ENCODE measurements around the gene OGFRL1. TPM values are rescaled to one million over a fixed set of nuclear protein-coding genes. Genes with fewer than 3 reads are reported as not detected.

The OGFRL1 gene
- total RNA-seq, 1 donor from 2014 or later = 9.4 TPM

DNA sequence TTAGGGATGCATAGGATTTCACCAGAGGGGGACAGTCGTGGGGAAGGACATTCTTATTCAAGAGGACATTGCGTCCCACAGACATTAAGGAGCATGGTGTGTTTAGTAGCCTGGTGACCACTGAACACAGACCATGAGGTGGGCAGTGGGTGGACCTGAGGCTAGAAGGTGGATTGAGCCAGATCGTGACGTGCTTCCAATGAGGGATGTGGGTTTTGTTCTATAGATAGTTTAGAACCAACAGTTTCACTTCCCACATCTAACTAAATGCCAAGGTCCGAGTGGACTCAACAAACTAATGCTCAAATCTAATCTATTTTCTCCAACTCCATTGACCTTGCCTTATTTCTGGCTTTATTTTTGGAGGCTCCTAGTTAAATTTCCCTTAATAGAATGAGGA is 58.5 kb downstream of the OGFRL1 start:
- Mint-ChIP-seq H3K4me1 (ENCODE audit: low read depth) (no peaks in the 10 kb centered on the region), H3K9me3 (ENCODE audit: low read depth) (no peaks in the 10 kb centered on the region), H3K4me3 (ENCODE audit: low read depth) (no peak overlapping the region), H3K27me3 (no peaks in the 10 kb centered on the region), H3K36me3 (ENCODE audit: insufficient read depth) (no peaks in the 10 kb centered on the region), H3K27ac (no peak overlapping the region)
- TF ChIP-seq CTCF (IDR thresholded peaks at IDR 0.05; ENCODE audit: unreplicated experiment) = no peak
- no peak for DNase-seq (ENCODE audit: low spot score, unreplicated experiment)

DNA sequence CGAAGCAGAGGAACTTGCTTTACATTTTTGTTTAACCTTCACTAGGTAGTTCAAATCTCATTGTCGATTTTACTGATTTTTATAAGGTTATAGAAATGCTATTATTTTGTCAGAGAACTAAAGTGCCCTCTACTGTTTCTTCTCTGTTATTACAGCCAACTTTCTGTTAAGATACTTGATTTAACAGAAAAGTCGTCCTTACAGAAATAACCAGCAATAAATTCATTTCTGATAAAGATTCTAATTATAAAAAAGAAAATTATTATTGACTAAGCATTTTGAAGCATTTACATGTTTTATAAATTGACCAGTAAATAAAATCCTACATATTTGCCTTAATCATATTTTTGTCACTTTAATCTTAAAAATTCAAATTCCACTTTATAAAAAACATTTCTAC is 60.8 kb downstream of the OGFRL1 start:
- Mint-ChIP-seq H3K4me1 (ENCODE audit: low read depth) (no peaks in the 10 kb centered on the region), H3K27me3 (no peaks in the 10 kb centered on the region), H3K36me3 (ENCODE audit: insufficient read depth) (no peaks in the 10 kb centered on the region), H3K4me3 (ENCODE audit: low read depth) (no peak overlapping the region), H3K9me3 (ENCODE audit: low read depth) (no peaks in the 10 kb centered on the region), H3K27ac (no peak overlapping the region)
- peak; percentile 84 for TF ChIP-seq CTCF (IDR thresholded peaks at IDR 0.05; ENCODE audit: unreplicated experiment)
- no peak for DNase-seq (ENCODE audit: low spot score, unreplicated experiment)

GRCh38 chr6:71349976-71350615 is 61.5 kb downstream of the OGFRL1 start:
- Mint-ChIP-seq H3K4me3 (ENCODE audit: low read depth) (no peak overlapping the region), H3K27ac (no peak overlapping the region), H3K4me1 (ENCODE audit: low read depth) (no peaks in the 10 kb centered on the region), H3K9me3 (ENCODE audit: low read depth) (no peaks in the 10 kb centered on the region), H3K36me3 (ENCODE audit: insufficient read depth) (no peaks in the 10 kb centered on the region), H3K27me3 (no peaks in the 10 kb centered on the region)
- no peak for DNase-seq (ENCODE audit: low spot score, unreplicated experiment)
- no peak for TF ChIP-seq CTCF (IDR thresholded peaks at IDR 0.05; ENCODE audit: unreplicated experiment)

- Mint-ChIP-seq H3K27ac (no peak overlapping the region), H3K27me3 (no peaks in the 10 kb centered on the region), H3K4me1 (ENCODE audit: low read depth) (no peaks in the 10 kb centered on the region), H3K9me3 (ENCODE audit: low read depth) (peaks cover 9% of the 10 kb centered on the region), H3K36me3 (ENCODE audit: insufficient read depth) (no peaks in the 10 kb centered on the region), H3K4me3 (ENCODE audit: low read depth) (no peak overlapping the region)
- DNase-seq (ENCODE audit: low spot score, unreplicated experiment) = no peak
- no peak for TF ChIP-seq CTCF (IDR thresholded peaks at IDR 0.05; ENCODE audit: unreplicated experiment)
Observed at GRCh38 chr6:71351190-71351589, 62.6 kb downstream of the OGFRL1 start.

Measured in progenitor cell of endocrine pancreas (in vitro differentiated cells).